ENCODE results near the gene CD44. TPM values are rescaled to one million over a fixed set of nuclear protein-coding genes. Genes with fewer than 3 reads are reported as not detected.

Gene CD44
- total RNA-seq, 1 experiment from 2014 or later, result 6.1 TPM

DNA sequence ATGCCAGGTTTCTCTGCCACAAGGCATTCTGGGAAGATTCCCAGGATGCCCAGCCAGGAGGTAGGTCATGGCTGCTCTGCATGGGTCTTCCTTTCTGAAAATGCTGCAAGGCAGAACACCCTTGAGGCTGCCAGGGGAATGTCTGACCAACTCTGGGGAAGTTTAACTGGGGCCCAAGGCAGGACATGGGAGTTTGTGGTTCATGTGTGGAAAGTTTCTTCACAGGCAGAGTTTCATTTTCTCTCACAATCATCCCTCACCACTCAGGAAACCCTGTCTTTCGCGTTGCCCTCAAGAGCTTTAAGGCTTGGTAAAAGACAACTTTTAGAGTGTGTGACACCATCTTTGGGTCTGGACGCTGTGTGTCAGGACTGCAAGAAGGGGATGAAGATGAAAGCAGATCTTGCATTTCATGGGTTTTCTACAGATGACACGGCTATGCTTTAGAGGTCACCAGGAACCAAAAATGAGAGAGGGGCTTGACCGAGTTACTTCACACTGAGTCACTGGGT, 133.5 kb downstream of the CD44 start:
- no peak overlapping the region for H4K5ac ChIP-seq (ENCODE audit: insufficient read length, low read depth, low read length)
- Mint-ChIP-seq H3K27ac (no peak overlapping the region), H3K4me1 (peaks cover 15 to 19% of the 10 kb centered on the region in 2 experiments), H3K4me3 (no peak overlapping the region), H3K27me3 (ENCODE audit: low read depth) (peaks cover 4% of the 10 kb centered on the region; the same call in 1 of the 2 replicates), H3K36me3 (ENCODE audit: insufficient read depth in 1 of 3, low read depth in 3 of 3) (no peaks in the 10 kb centered on the region; a peak in 1 of 7 replicates), H3K9me3 (no peaks in the 10 kb centered on the region)
- no peak overlapping the region for H2AK5ac ChIP-seq (ENCODE audit: insufficient read length, low read length)
- no peak overlapping the region for H2AFZ ChIP-seq (ENCODE audit: low read length)
- TF ChIP-seq, protein P1, sequence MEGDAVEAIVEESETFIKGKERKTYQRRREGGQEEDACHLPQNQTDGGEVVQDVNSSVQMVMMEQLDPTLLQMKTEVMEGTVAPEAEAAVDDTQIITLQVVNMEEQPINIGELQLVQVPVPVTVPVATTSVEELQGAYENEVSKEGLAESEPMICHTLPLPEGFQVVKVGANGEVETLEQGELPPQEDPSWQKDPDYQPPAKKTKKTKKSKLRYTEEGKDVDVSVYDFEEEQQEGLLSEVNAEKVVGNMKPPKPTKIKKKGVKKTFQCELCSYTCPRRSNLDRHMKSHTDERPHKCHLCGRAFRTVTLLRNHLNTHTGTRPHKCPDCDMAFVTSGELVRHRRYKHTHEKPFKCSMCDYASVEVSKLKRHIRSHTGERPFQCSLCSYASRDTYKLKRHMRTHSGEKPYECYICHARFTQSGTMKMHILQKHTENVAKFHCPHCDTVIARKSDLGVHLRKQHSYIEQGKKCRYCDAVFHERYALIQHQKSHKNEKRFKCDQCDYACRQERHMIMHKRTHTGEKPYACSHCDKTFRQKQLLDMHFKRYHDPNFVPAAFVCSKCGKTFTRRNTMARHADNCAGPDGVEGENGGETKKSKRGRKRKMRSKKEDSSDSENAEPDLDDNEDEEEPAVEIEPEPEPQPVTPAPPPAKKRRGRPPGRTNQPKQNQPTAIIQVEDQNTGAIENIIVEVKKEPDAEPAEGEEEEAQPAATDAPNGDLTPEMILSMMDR (conservative IDR thresholded peaks at IDR 0.05), result no peak
- no peak overlapping the region for H3K9ac ChIP-seq (ENCODE audit: extremely low read depth, insufficient read length, low read length)
- H3K23me2 ChIP-seq (ENCODE audit: insufficient read length, low read depth, low read length, poor library complexity, severe bottlenecking), result no peaks in the 10 kb centered on the region
- H2BK120ac ChIP-seq (ENCODE audit: low read depth, low read length, poor library complexity, severe bottlenecking), result no peak overlapping the region
- no peaks in the 10 kb centered on the region for H3K9me3 ChIP-seq (ENCODE audit: control insufficient read depth, low read depth, low read length)
- H2BK12ac ChIP-seq (ENCODE audit: insufficient read length, low read depth, low read length), result no peak overlapping the region
- H3K4ac ChIP-seq (ENCODE audit: low read depth, low read length), result no peak overlapping the region
- no peak overlapping the region for H3K23ac ChIP-seq (ENCODE audit: insufficient read length, low read depth, low read length)
- no CpG with 5 or more reads among the region's 5 CpGs for WGBS (ENCODE audit: extremely low coverage, insufficient read length, low lambda C conversion rate)
- no peak overlapping the region for H4K8ac ChIP-seq (replicated peaks; ENCODE audit: insufficient read length, low read depth, low read length)
- no peak overlapping the region for H4K91ac ChIP-seq (ENCODE audit: insufficient read length, low read depth, low read length)
- H3K4me1 ChIP-seq (ENCODE audit: insufficient read depth, low read length), result no peaks in the 10 kb centered on the region
- no peak overlapping the region for H3T11ph ChIP-seq (ENCODE audit: low read length)
- no peaks in the 10 kb centered on the region for H3K79me1 ChIP-seq (ENCODE audit: insufficient read depth, low read depth, low read length, poor library complexity, severe bottlenecking)
- no peak overlapping the region for H3K27ac ChIP-seq (ENCODE audit: insufficient read length, low read depth, low read length)
- no peak overlapping the region for H3K4me2 ChIP-seq (ENCODE audit: insufficient read depth, insufficient read length, low read length)
- no peak overlapping the region for H2BK5ac ChIP-seq (ENCODE audit: insufficient read length, low read length)
- no peak overlapping the region for H3K14ac ChIP-seq (ENCODE audit: insufficient read depth, low read length)
- no peak for DNase-seq
- no peak overlapping the region for H3K56ac ChIP-seq (ENCODE audit: insufficient read length, low read depth, low read length)
- H2BK15ac ChIP-seq (ENCODE audit: low read depth, low read length), result no peak overlapping the region
- H4K20me1 ChIP-seq (ENCODE audit: control insufficient read depth, insufficient read depth, insufficient read length), result no peaks in the 10 kb centered on the region
- no peaks in the 10 kb centered on the region for H3K27me3 ChIP-seq (ENCODE audit: insufficient read depth, low read length)
- H3K79me2 ChIP-seq (ENCODE audit: insufficient read depth, low read length), result no peaks in the 10 kb centered on the region
- no peak overlapping the region for H2BK20ac ChIP-seq (ENCODE audit: low read depth, low read length, poor library complexity, severe bottlenecking)
- no peak overlapping the region for H3K18ac ChIP-seq (ENCODE audit: insufficient read length, low read depth, low read length)
